Vagina (tissue), 2 donors: Measurements from ENCODE around the gene C6orf47.

Source experiments
- CTCF ChIP-seq, 3 experiments: fragments of 450-650 bp in 2 of 3; fragments of 200-600 bp in 1 of 3; sonication (generic) in 1 of 3; IDR thresholded peaks; one replicate each; pipeline ENCODE4 v1.5.1; 2017 to 2019; ENCODE audit warnings: antibody characterized with exemption in 3 of 3, mild to moderate bottlenecking in 2 of 3, moderate library complexity in 2 of 3
- POLR2A ChIP-seq, 2 donors: fragments of 450-650 bp; IDR thresholded peaks; one replicate each; pipeline ENCODE4 v1.6.1; 2017; ENCODE audit warnings: antibody characterized with exemption in 2 of 2, mild to moderate bottlenecking in 2 of 2, moderate library complexity in 2 of 2

GRCh38 chr6:31633447-31633846 is 27.1 kb downstream of the C6orf47 start:
- TF ChIP-seq CTCF (IDR thresholded peaks at IDR 0.05) (no peak), POLR2A (IDR thresholded peaks at IDR 0.05) (no peak)
